GM19025 (cell line): ENCODE results near the gene CCDC180.
"Not testable (repeated sequence)": the region's sequence is repeated elsewhere in the genome, so short reads cannot be mapped to it uniquely, and the experiment has no call there.

Experiments
- ATAC-seq: cut with Tn5 transposase; IDR thresholded peaks from one replicate; pipeline ENCODE4 v1.9.1; 2021; ENCODE audit warnings: mild to moderate bottlenecking, low read depth, moderate library complexity; ENCODE audit not compliant: unreplicated experiment

CCDC180 gene

DNA sequence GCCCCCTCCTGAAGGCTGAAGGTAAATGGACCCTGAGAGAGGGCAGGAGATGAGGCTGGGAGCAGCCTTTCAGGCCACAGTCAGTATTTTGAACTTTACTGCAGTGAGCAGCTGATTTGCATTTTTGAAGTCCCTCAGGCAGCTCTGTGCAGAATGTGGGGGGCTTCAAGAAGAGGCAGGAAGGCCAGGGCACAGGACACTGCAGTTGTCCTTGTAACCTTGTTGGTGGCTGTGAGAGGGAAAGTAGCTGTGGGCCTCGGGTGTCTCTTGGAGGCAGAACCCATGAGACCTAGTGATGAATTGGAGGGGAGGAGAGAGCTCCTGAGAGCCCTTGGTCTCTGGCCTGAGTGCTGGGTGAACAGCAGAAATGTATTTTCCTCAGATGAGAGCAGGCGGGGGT, 2.6 kb downstream of the CCDC180 start:
- no peak for ATAC-seq

GRCh38 chr9:97310896-97311295, 3.4 kb downstream of the CCDC180 start:
- no peak for ATAC-seq

DNA sequence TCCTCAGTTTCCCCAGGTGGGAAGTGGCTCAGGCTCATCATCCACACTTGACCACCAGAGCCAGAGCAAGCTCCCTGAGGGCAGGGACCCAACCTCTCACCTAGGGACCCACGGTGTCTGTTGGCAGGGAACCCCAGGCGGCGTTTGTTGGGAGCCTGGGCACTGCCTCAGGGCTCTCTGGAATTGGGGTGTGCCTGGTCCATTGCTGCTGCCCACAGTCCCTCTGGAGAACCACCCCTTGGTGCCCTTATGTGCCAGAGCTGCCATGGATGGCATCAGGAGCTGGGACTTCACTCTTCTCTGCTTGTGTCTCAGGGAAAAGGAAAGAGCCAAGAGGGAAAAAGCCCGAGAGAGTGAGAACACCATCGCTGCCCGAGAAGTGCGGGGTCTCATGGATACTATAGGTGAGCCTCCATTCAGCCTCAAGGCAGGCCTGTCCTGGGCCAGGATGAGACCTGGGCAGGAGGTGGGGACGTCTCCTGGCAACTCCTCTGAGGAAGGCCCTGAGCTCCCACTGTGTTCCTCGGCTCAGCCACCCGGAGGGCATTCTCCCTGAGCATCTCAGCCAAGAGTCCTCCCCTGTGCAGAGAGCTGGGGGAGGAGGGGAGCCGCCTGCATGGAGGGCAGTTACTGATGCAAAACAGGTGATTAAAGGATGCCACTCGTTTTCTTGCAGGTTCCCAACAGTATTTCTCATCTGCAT, 4.5 kb downstream of the CCDC180 start:
- ATAC-seq, result no peak

DNA sequence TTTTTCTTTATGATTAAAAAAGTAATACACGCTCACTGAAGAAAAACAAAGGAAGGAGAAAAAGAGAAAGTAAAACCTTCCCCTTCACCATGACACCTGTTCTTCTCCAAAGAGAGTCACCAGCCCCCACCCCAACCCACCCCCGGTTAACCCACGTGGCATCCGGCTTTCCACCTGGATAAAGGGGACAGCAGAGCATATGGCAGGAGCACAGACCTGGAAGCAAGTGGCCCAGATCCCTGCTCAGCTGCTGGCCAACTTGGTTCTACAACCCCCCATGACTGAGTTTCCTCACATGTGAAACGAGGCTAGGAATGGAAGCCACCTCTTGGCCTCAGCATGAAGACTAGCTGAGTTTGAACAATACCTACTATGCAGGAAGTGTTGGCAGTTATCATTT, 5.1 kb downstream of the CCDC180 start:
- no peak for ATAC-seq

DNA sequence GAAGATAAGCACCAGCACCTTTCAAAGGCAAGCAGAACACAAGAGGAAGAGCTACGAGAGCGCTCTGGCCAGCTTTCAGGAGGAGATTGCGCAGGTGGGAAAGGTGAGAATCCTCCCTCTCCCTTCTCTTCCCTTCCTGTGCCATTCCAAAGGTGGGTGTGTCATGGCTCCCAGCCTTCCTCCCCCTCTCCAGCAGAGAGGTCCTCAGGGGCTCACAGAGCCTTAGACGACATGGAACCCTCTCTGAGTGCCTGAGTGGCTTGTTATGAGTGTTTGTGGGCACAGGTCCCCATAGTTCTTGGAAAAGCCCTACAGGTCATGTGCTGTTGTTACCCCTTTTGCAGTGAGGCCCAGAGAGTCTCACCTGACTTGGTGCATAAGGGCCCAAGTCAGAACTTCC, 5.8 kb downstream of the CCDC180 start:
- no peak for ATAC-seq

DNA sequence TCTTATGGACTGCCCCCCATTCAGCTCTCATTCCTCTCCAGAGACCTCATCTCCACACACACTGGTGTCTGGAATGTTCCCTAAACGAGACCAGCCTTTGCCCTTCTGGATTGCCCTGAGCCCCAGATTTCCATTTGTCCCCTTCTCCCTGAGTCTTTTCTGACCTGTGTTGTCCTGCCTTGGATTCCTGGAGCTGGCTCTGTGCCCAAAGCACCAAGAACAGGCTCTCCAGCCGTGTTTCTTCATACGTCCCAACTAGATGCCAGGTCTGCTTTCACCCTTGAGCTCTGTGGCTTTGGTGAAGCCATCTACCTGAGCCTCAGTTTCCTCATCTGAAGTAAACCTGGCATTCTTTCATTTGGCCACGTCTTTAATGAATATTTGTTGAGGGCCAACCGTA, 6.3 kb downstream of the CCDC180 start:
- no peak for ATAC-seq

DNA sequence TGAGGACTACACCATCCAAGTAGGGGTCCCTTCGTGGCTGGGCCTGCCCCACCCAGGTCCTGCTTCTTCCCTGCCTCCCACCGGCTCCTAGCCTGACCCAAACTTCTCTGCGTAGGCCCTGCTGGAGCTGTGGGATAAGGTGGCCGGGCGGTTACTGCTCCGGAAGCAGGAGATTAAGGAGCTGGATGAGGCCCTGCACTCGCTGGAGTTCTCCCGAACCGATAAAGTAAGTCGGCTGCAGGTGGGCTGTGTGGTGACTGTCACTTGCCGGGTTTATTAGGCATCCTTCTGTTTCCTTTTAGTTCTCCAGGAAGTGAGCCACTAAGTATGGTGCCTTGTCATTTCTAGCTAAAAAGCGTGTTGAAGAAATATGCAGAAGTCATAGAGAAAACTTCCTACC, 7.0 kb downstream of the CCDC180 start:
- no peak for ATAC-seq

DNA sequence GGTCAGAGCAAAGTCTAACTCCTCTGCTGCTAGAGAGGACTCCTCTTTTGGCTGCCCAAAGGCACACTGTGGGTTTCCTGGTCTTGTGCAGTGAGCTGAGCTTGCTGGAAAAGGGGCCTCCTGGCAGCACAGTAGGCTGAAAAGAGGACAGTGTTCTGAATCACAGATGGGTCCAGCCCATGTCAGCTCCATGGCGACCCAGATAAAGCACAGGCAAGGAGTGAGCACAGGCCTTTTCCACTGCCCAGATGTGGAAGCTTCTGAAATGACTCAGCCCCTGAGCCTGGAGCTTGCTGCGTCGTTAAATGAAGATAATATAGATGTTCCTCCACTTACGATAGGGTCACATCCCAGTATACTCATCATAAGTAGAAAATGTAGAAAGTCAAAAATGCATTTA, 8.1 kb downstream of the CCDC180 start:
- no peak for ATAC-seq

DNA sequence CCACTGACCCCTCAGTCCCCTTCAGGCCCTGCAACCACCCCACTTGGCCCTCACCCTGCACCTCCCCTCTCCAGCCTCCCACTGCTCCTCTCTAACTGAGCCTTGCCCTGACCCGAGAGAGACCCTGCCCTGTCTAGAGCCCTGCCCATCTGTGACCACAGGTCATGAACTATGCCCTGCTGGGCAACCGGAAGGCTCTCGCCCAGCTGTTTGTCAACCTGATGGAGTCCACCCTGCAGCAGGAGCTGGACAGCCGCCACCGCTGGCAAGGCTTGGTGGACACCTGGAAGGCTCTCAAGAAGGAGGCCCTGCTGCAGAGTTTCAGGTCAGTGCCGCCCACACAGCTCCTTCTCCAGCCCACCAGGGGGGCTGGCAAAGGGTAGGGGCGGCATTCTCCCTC, 9.4 kb downstream of the CCDC180 start:
- no peak for ATAC-seq

- no peak for ATAC-seq
Observed at GRCh38 chr9:97318433-97318832, 11.0 kb downstream of the CCDC180 start.

GRCh38 chr9:97319395-97319794, 11.9 kb downstream of the CCDC180 start:
- no peak for ATAC-seq

DNA sequence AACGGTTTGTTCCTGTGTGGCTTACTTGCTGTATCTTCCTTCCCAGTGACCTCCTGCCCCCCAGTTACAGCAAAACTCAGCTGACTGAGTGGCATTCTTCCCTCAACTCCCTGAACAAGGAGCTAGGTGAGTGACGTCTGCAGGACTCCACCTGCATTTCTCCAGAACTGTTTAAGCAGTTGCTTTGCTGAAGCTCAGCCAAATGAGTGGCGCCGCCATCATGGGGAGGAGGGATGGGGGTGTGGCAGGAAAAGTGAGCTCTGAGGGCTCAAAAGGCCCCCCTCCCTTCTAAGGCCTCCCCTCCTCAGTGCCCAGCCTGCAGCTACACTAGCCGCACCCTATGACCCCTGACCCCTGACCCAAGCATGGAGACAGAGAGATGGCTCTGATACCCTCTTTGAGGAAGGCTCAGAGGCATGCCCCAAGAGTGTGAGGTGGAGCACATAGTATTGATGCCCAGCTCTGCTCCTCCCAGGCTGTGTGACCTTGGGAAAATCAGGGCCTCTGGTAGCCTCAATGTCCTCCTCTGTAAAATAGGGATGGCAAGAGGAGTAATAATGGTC, 12.7 kb downstream of the CCDC180 start:
- ATAC-seq, result no peak

GRCh38 chr9:97321251-97321650, 13.8 kb downstream of the CCDC180 start:
- ATAC-seq, result no peak

GRCh38 chr9:97321691-97322090, 14.2 kb downstream of the CCDC180 start:
- no peak for ATAC-seq

DNA sequence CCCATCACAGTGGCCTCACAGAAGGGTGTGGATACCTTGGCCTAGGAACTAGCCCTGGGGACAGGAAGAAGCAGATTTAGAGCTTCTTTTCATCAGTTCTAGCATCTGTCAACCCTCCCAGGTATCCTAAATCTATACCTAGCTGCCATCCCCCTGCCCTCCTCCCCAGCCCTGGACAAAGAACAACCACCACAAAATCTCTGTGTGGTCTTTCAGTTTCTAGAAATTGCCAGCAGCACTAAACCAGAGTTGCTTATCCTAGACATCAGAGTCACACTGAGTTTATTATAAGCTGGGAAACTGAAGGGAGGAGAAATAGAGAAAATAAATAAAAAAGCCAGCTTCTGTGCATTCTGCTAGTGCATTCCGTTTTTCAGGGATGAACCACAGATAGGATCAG, 14.6 kb downstream of the CCDC180 start:
- ATAC-seq, result no peak

GRCh38 chr9:97324954-97325353, 17.5 kb downstream of the CCDC180 start:
- no peak for ATAC-seq

DNA sequence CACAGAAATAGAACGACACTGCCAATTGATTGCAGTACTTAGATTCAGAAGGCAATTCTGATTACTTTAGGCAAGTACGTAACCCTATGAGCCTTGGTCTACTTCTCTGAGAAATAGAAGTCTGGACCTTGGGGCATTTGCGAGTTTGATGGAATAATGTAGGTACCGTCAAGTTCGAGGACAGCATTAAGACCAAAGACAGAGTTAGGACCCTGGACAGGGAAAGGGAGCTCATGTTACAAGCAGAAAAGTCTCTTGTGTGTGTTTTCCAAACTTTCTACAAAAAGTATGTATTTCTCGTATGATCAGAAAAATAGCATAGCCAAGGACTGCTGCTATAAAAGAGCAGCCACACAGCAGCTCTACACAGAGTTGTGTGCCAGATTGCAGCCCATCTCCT, 20.1 kb downstream of the CCDC180 start:
- no peak for ATAC-seq

DNA sequence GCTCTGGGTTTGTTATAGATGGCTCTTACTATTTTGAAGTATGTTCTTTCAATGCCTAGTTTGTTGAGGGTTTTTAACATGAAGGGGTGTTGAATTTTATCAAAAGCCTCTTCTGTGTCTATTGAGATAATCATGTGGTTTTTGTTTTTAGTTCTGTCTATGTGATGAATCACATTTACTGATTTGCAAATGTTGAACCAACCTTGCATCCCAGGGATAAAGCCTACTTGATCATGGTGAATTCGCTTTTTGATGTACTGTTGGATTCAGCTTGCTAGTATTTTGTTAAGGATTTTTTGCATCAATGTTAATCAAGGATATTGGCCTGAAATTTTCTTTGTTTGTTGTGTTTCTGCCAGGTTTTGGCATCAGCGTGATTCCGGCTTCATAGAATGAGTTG, 25.5 kb downstream of the CCDC180 start:
- no peak for ATAC-seq

DNA sequence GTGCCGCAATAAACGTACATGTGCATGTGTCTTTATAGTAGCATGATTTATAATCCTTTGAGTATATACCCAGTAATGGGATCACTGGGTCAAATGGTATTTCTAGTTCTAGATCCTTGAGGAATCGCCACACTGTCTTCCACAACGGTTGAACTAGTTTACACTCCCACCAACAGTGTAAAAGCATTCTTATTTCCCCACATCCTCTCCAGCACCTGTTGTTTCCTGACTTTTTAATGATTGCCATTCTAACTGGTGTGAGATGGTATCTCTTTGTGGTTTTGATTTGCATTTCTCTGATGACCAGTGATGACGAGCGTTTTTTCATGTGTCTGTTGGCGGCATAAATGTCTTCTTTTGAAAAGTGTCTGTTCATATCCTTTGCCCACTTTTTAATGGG, 28.2 kb downstream of the CCDC180 start:
- ATAC-seq, result not testable (repeated sequence)

GRCh38 chr9:97348871-97349270, 41.4 kb downstream of the CCDC180 start:
- no peak for ATAC-seq

GRCh38 chr9:97349400-97349799, 41.9 kb downstream of the CCDC180 start:
- ATAC-seq, result no peak

DNA sequence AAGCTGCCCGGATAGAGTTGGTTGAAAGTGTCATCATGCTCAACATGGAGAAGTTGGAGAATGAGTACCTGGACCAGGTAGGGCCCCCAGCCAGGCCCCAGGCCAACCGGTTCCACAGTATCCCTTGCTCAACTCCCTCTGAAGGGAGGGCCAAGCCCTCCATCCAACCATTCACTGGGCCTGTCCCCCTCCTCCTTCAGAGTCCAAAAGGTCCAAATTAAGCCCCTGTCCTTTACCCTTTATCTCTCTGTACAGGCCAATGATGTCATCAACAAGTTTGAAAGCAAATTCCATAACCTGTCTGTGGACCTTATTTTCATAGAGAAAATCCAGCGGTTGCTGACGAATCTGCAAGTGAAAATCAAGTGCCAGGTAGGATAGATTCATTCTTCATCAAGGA, 47.2 kb downstream of the CCDC180 start:
- no peak for ATAC-seq

DNA sequence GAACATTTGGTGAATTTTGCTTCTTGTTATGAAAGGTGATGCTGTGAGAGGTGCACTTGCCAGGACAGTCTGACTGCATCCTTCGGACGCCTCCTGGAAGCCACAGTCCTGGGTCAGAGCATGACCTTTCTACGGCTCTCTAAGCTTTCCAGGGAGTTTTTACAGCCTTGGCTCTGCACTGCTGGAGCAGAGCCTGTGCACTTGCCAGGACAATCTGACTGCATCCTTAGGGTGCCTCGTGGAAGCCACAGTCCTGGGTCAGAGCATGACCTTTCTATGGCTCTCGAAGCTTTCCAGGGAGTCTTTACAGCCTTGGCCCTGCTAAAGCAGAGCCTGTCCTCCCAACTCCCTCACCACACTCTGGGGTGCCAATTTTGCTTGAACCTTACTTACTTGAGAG, 49.6 kb downstream of the CCDC180 start:
- ATAC-seq, result no peak
